Right hindlimb (tissue), 1 donor: Measurements from ENCODE around the gene COG1.
"Not testable (repeated sequence)": the region's sequence is repeated elsewhere in the genome, so short reads cannot be mapped to it uniquely, and the experiment has no call there.

Experiments
- DNase-seq: peaks from one replicate; pipeline ENCODE4 v3.0.0-alpha.2; 2018

Gene COG1, protein sequence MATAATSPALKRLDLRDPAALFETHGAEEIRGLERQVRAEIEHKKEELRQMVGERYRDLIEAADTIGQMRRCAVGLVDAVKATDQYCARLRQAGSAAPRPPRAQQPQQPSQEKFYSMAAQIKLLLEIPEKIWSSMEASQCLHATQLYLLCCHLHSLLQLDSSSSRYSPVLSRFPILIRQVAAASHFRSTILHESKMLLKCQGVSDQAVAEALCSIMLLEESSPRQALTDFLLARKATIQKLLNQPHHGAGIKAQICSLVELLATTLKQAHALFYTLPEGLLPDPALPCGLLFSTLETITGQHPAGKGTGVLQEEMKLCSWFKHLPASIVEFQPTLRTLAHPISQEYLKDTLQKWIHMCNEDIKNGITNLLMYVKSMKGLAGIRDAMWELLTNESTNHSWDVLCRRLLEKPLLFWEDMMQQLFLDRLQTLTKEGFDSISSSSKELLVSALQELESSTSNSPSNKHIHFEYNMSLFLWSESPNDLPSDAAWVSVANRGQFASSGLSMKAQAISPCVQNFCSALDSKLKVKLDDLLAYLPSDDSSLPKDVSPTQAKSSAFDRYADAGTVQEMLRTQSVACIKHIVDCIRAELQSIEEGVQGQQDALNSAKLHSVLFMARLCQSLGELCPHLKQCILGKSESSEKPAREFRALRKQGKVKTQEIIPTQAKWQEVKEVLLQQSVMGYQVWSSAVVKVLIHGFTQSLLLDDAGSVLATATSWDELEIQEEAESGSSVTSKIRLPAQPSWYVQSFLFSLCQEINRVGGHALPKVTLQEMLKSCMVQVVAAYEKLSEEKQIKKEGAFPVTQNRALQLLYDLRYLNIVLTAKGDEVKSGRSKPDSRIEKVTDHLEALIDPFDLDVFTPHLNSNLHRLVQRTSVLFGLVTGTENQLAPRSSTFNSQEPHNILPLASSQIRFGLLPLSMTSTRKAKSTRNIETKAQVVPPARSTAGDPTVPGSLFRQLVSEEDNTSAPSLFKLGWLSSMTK

DNA sequence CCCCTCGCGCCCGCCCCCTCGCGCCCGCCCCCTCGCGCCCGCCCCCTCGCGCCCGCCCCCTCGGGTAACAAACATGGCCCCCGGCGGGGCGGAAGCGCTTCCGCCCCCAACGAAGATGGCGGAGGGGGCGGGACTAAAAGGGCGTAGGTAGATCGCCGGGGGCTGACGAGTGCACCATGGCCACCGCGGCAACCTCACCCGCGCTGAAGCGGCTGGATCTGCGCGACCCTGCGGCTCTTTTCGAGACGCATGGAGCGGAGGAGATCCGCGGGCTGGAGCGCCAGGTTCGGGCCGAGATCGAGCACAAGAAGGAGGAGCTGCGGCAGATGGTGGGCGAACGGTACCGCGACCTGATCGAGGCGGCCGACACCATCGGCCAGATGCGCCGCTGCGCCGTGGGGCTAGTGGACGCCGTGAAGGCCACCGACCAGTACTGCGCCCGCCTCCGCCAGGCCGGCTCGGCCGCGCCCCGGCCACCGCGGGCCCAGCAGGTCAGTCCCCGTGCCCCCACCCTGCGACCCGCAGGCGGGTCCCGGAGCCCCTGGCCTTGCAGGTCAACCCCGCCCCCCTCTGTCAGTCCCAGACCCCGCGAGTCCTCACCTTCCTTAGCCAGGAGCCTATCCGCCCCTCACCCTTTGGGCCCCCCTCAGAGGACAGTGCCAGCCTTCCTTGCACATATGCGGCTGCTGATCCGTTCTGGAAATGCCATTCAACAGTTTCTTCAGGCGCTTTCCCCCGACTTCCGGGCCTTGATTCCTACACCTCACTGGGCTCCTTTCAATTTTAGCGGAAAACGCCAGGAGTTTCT, at the start of gene COG1:
Gene COG1, plus strand, starts transcription at position 162 of the 808 bp plus-strand sequence. Its CDS starts 15 bp downstream, at position 177.
- DNase-seq, result peak; percentile 92

DNA sequence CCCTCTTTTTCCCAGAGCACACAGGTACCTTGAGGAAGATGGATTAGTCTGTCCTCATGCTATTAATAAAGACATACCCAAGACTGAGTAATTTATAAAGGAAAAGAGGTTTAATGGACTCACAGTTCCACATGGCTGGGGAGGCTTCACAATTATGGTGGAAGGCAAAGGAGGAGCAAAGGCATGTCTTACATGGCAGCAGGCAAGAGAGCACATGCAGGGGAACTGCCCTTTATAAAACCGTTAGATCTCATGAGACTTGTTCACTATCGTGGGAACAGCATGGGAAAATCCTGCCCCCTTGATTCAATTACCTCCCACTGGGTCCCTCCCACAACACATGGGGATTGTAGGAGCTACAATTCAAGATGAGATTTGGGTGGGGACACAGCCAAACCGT, 48.6 kb upstream of the COG1 start:
- DNase-seq, result not testable (repeated sequence)

DNA sequence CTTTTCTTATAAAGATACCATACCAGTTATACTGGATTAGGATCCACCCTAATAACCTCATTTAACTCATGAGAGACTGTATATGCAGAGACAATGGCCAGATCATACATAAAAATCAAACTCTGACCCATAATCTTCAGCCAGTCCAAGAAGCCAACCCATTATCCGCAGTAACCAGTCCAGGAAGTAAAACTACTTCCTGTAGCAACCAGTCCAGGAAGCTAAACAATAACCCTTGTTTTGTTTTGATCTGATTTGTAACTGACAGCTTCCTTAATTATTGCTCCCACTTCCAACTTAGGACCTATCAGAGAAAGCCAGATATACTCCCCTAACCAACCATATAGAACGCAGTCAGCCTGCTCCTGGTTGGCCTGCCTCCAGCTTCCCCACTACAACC, 47.2 kb upstream of the COG1 start:
- DNase-seq, result no peak

DNA sequence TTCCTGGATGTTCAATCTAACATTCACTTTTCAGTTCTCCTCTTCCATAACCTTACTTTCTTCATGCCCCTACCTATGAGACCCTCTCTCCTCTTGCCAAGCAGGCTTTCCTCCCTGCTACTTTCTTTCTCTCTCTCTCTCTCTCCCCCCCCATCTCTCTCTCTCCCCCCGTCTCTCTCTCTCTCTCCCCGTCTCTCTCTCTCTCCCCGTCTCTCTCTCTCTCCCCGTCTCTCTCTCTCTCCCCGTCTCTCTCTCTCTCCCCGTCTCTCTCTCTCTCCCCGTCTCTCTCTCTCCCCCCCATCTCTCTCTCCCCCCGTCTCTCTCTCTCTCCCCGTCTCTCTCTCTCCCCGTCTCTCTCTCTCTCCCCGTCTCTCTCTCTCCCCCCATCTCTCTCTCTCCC, 45.1 kb upstream of the COG1 start:
- DNase-seq, result not testable (repeated sequence)

DNA sequence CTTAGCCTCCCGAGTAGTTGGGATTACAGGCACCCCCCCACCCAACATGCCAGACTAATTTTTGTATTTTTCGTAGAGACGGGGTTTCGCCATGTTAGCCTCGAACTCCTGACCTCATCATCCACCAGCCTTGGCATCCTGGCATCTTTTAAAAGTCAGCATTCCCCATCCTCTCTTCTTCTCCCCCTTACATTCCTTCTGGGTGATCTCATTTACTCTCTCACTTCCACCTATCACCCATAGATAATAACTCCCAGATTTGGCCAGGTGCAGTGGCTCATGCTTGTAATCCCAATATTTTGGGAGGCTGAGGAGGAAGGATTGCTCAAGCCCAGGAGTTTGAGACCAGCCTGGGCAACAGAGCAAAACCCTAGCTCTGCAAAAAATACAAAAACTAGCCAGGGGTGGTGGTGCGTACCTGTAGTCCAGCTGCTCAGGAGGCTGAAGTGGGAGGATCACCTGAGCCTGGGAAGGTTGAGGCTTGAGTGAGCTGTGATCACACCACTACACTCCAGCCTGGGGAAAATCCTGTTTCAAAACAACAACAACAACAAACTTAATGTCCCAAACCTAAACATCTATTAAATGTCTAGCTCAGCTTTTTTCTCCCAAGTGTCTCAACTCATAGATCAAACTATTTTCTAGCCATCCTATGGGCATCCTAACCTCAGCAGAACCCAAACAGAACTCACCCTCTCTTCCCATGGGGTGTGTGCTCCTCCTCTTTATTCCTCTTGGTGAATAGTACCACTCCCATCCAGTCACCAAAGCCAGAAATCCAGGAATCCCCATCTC, 44.1 kb upstream of the COG1 start:
- DNase-seq, result no peak

DNA sequence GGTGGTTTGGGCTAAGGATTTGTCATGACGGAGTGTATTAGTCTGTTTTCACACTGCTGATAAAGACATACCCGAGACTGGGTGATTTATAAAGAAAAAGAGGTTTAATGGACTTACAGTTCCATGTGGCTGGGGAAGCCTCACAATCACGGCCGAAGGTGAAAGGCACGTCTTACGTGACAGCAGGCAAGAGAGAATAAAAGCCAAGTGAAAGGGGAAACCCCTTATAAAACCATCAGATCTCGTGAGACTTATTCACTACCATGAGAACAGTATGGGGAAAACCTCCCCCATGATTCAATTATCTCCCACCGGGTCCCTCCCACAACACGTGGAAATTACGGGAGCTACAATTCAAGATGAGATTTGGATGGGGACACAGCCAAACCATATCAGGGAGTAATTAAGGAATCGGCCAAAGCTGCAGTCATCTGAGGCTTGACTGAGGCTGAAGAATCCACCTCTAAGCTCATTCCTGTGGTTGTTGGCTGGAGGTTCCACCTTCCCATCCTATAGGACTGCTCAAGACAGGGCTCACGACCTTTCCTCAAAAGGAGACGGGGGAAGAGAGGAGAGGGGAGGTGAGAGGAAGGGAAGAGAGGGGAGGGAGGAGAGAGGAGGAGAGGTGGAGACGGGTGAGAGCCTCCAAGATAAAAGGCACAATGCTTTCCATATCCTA, 42.1 kb upstream of the COG1 start:
- DNase-seq, result not testable (repeated sequence)

DNA sequence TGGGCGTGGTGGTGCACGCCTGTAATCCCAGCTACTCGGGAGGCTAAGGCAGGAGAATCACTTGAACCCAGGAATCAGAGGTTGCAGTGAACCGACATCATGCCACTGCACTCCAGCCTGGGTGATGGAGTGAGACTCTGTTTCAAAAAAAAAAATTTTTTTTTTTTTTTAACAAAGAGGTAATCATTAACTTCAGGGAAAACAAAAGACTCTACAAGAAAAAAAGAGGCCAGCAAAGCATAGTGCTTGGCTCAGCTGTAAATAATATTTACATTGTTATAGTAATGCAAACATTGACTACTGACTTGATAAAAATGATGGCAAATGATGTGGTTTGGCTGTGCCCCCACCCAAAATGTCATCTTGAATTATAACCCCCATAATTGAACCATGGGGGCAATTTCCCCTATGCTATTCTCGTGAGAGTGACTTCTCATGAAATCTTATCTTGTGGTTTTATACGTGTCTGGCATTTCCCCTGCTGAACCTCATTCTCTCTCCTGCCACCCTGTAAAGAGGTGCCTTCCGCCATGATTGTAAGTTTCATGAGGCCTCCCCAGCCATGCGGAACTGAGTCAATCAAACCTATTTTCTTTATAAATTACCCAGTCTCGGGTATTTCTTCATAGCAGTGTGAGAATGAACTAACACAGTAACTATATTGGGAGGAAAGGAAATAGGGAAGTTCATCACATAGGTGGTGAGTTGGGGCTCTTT, 40.8 kb upstream of the COG1 start:
- DNase-seq, result no peak

DNA sequence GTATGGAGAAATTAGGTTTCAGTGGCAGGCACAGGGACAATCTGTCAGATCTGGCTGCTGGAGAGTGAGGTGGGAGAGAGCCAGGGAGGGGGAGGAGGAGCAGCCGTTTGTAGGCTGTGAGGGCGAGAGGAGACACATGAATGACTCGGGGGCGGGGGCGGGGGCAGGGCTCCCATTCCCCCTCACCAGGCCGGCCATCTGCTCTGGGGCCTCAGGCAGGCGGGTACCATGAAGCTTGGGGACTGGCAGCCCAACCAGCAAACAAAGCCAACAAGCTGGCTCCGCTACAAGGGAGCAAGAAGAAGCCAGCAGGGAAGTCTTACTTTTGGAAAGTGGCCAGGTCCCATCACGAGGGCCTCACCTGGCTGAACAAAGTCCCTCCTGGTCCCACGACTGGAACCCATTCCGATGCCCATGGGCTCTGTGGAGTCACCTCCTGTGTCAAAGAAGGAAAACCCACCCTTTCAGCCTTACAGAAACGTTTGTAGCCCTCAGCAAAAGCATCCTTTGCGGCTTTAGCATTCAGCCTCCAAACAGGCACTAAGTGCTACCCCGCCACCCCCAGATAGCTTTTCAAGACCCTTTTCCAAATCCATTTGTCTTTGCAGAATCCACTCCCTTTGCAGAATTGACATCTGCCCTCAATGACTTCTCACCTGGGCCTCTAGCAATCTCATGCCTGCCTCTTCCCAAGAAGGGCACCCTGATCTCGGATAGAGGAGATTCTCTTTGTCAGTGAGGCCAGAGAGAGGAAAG, 37.3 kb upstream of the COG1 start:
- DNase-seq, result peak; percentile 47

DNA sequence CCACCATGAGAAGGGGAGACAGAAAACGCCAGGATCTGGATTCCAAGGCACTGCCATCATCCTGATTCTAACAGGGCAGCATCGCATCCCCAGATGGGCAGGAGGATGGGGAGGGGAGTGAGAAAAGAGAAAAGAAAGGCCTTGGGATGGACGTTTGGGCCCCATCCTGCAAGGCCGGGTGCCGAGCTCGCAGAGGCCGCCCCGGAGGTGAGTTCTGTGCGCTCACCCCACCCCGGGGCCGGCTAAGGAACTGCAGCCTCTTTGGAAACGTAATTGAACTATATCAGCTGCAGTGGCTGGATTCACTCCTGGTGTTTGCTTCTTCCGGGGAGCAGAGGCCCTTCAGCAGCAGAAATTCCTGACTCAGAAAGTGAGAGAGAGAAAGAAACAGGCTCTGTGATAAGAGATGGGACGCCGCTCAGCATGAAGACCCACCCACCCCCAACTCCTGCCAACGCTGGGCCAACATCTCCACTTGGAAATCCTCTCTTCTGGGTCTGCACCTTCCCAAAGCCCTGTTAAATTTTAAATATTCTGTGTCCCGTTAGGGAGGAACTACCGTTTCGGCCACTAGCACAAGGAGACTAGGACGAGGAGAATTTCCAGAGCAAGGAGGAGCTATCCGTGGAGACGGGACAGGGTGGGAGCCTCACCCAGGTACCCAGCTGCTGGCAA, 36.6 kb upstream of the COG1 start:
- DNase-seq, result peak; percentile 80

DNA sequence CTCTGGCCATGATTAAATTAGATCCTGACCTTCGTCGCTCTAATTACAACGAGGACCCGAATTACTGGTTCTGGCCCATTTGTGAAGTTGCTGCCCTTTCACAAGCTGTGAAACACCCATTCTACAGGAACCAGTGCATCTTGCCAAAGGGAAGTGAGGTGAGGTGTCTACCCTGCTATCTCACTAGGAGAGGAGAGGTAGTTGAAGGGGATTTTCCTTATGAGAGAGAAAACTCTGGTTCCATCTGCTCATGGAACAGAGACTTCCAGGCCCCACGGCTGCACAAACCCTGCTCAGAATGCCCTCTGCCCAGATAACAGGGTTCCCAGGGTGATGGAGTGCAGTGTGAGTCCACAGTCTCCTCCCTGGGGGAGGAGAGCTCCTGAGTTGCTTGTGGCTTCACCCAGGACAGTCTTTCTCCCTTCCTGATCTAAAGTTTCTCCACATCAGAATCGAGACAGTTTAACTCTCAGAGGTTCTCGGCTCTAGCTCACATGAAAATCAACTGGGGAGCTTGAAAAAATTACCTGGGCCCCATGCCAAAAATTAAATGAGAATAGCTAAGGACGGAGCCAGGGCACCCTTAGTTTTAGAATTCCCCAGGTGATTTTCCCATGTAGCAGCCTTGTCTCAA, 35.9 kb upstream of the COG1 start:
- DNase-seq, result no peak

DNA sequence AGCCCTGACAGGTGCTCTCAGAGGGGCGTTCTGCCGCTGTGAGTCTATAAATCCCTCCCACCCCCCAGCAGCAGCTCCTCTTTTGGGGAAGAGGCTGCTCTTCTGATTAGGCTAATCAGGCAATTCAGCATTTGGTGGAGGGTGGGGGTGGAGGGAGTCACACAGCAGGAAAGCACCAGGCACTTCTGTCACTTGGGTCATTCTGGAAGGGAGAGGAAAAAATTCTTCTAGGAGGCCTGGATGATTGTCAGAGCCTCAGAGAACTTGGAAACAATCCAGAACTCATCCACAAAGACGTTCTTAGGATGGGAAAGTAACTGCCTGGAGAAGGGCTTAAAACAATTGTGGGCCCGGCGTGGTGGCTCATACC, 35.3 kb upstream of the COG1 start:
- DNase-seq, result no peak

DNA sequence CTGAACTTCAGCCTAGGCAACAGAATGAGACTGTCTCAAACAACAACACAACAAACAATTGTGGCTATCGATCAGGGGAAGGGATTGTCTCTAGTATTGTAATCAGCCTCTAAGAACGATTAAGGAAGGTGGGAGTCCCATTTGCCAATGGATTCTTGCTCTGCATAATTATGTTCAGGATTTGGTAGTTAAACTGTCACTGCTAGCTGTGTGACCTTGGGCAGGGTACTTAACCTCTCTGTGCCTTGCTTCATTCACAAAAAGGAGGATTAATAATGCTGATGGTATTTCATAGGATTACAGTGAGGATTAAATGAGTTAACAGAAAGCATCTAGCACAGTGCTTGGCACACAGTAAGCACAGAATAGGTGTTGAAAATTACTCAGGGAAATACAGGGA, 34.7 kb upstream of the COG1 start:
- DNase-seq, result no peak

DNA sequence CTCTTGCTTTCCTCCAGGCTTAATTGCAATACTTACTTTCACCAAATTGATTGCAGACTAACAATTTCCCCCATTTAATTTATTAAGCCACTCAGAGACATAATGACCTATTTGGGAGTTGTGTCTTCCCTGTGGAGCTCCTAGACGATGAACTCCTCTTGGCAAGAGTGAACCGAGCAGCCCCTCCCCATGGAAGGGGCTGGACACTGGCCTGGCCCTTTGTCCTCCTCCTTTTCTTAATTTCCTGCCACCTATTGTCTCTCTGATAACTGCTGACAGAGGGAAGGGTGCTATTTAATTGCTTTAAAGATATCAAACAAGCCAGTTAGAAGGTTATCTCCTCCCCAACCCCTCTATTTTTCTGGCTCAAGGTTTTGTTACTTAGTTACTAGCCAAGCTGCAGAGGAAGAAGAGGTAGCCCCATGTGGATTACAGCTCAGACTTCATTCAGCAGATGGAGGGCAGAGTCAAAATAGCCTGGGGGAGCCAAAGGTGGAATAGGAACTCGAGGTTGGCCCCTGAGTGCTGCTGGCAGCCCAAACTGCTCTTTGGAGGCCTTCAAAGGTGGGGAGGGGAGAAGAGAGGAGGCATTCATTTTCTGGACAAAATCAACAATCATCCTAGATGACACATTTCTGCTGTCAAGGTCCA, 31.8 kb upstream of the COG1 start:
- DNase-seq, result no peak

DNA sequence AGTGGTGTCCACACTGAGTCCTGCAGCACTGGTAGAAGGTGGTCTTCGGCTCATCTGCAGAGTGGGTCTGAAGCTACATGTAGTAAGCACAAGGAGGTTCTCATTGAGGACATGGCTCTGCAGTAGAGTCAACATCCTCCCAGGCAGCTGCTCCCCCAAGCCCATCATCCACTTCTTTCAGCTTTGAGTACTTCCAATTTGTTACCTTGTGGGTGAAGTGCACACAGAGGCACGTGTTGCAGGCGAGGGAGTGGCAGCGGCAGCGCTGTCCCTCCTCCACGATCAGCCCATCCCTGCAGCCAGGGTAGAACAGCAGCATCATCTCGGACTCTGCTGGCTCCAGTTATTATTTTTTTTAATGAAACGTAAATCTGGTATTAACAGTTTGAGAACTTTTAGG, 29.8 kb upstream of the COG1 start:
- DNase-seq, result no peak

DNA sequence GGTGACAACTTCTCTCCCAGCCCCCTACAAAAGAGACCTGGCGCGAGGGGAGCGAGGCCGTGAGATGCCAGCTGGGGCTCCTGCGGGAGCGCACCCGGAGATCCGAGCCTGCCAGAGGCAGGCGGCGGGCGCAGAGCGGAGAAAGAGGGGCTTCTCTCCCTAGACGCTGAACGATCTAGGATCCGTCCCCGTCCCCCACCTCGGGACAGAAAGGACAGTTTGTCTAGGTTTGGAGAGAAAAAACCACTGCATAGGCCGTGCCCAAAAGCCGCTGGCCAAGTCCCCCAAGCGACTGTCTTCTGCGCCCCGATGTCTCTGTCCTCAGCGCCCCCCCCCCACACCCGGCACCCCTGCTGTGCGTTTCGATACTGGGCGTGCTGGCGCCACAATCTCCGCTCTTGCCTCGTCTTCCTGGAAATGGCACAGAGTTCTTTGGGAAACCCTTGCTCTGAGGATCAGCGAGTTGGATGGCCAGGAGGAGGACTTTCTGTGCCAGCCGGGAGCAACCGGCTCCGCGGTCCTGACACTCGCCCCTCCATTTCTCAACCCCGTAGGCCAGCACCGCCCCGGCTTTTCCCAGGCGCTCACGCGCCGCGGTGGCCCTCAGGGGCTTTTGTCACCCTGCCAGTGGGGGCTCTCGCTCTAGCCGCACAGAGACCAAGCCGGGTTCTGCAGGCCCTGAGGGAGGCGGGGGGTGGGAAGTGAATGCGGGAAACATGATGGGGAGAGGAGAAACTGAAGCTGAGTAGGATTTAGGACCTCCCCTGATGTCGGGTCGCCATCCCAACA, 27.0 kb upstream of the COG1 start:
- DNase-seq, result peak; percentile 42

DNA sequence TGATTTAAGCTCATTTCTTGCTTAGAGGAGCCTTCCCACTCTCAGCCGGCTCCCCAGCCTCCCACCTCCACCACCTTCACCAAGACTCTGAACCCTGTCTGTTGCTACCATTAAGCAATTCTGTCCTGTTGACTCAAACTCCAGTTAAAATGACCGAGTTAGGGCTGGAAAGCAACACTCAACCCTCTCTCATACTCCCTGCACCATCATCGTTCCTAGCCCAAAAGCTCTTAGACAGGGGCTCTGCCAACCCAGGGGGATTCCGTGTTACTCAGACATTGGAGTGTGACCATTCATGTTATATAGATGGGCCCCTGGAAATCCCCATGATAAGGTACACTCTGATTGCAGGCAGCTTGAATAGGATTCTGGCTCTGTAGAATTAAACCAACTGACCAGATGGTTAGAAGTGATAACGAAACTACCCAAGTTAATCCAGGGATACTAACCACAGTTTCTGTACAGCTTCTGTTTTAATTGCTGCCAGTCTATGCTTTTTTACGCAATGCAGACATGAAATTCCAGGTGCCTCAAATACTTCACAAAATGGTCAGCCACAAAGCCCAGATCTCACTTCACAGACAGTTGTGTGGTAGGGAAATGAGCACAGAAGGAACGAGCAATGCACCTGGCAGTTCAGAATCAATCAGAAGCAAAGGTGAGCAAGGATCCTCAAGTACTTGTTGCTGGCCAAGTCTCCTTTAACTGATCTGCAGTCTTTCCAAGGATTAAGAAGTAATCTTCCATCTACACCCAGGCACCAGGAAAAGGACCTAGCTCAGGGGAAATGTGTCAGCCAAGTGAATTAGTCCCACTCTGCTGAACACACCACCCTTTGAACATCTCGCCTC, 25.9 kb upstream of the COG1 start:
- DNase-seq, result no peak

DNA sequence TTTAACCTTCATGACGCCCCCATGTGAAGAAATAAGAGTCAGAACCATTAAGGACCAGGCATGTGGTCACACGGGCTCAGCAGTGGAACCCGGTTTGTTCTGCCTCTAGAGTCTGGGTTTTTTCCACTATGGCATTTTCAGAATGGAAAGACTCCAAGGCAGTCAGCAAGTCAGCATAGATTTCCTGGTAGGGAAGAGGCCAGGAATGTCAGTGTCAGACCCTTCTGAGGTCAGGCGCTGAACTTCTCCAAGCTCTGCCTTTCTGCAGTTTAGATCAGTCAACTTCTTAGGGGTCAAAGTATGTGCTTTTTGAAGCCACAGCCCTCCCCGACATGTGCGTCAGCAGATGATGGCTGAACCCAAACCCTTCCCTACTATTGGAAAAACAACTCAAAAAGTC, 24.2 kb upstream of the COG1 start:
- DNase-seq, result no peak
